Fibroblast of lung (primary cell): ENCODE results near the gene GFOD2. TPM values are rescaled to one million over a fixed set of nuclear protein-coding genes. Genes with fewer than 3 reads are reported as not detected.

Experiments
- DNase-seq, 2 donors: peaks; one replicate each; pipeline versions ENCODE4 v3.0.0 to v3.0.0-alpha.2; 2010; ENCODE audit warnings: low read depth in 2 of 2
- H2AFZ ChIP-seq: 2 replicates; pipeline ENCODE4 v1.5.1; 2012; ENCODE audit warnings: low read length, control low read depth, inconsistent platforms
- H3K27ac ChIP-seq: 2 replicates; pipeline ENCODE4 v1.5.1; 2011; ENCODE audit warnings: low read length, control low read depth; ENCODE audit not compliant: insufficient read depth
- H3K27me3 ChIP-seq: 2 replicates; pipeline ENCODE4 v1.5.1; 2011; ENCODE audit warnings: mild to moderate bottlenecking, low read length; ENCODE audit not compliant: control insufficient read depth, insufficient read depth
- H3K36me3 ChIP-seq: 2 replicates; pipeline ENCODE4 v1.5.1; 2011; ENCODE audit warnings: low read length; ENCODE audit not compliant: control insufficient read depth, insufficient read depth
- H3K4me1 ChIP-seq: 2 replicates; pipeline ENCODE4 v1.5.1; 2011; ENCODE audit warnings: low read length; ENCODE audit not compliant: control insufficient read depth, insufficient read depth; ENCODE audit errors: extremely low read depth
- H3K4me2 ChIP-seq: 2 replicates; pipeline ENCODE4 v1.5.1; 2011; ENCODE audit warnings: low read length, control low read depth; ENCODE audit not compliant: insufficient read depth; ENCODE audit errors: extremely low read depth
- H3K4me3 ChIP-seq, 4 experiments: fragments of 200-600 bp in 1 of 4; sonication (generic) in 1 of 4; replicated peaks in 1 of 4; 2 replicates each; pipeline ENCODE4 v1.5.1; 2011 to 2016; ENCODE audit warnings: low read length in 4 of 4, low read depth in 3 of 4, mild to moderate bottlenecking in 3 of 4, control low read depth in 2 of 4, inconsistent platforms in 1 of 4, mixed read lengths in 1 of 4; ENCODE audit not compliant: insufficient read depth in 1 of 4; ENCODE audit errors: control extremely low read depth in 1 of 4
- H3K79me2 ChIP-seq: 2 replicates; pipeline ENCODE4 v1.5.1; 2012; ENCODE audit warnings: mild to moderate bottlenecking, low read length, inconsistent platforms; ENCODE audit not compliant: control insufficient read depth, insufficient read depth
- H3K9ac ChIP-seq: 2 replicates; pipeline ENCODE4 v1.5.1; 2011; ENCODE audit warnings: mild to moderate bottlenecking, low read length, control low read depth; ENCODE audit not compliant: insufficient read depth
- H3K9me3 ChIP-seq: 2 replicates; pipeline ENCODE4 v1.5.1; 2012; ENCODE audit warnings: low read depth, low read length; ENCODE audit not compliant: control insufficient read depth, insufficient read depth
- H4K20me1 ChIP-seq: 2 replicates; pipeline ENCODE4 v1.5.1; 2011; ENCODE audit warnings: low read length; ENCODE audit not compliant: control insufficient read depth, insufficient read depth; ENCODE audit errors: extremely low read depth
- EZH2 ChIP-seq: IDR thresholded peaks from 2 replicates; pipeline ENCODE4 v1.5.1; 2012; ENCODE audit warnings: low read length, control low read depth, mild to moderate bottlenecking; ENCODE audit errors: missing control alignments
- polyA plus RNA-seq, 2 donors: library from polyadenylated mRNA; depleted of rRNA in 1 of 2; stranded (reverse) in 1 of 2; unstranded in 1 of 2; fragments of >200 nt; gene quantifications; 2 replicates each; pipeline ENCODE4 v1.2.1, GENCODE V29; 2011 to 2012; ENCODE audit warnings: missing spikeins in 1 of 2
- total RNA-seq: library from RNA; depleted of rRNA; stranded (reverse); fragments of >200 nt; gene quantifications from 2 replicates; pipeline ENCODE4 v1.2.1, GENCODE V29; 2014
- TF ChIP-seq, protein P1 (sequence below), 2 donors: IDR thresholded peaks in 1 of 2; conservative IDR thresholded peaks in 1 of 2; 1 replicate in 1 of 2; 2 replicates in 1 of 2; pipeline ENCODE4 v1.5.1; 2011 to 2012; ENCODE audit warnings: low read length in 2 of 2, control low read depth in 1 of 2, inconsistent platforms in 1 of 2, low read depth in 1 of 2, mild to moderate bottlenecking in 1 of 2

Gene GFOD2
- total and polyA plus RNA-seq, 2 donors (not counting 1 experiment from before 2014, with no cell fraction given), result 9.2 to 15.2 TPM

DNA sequence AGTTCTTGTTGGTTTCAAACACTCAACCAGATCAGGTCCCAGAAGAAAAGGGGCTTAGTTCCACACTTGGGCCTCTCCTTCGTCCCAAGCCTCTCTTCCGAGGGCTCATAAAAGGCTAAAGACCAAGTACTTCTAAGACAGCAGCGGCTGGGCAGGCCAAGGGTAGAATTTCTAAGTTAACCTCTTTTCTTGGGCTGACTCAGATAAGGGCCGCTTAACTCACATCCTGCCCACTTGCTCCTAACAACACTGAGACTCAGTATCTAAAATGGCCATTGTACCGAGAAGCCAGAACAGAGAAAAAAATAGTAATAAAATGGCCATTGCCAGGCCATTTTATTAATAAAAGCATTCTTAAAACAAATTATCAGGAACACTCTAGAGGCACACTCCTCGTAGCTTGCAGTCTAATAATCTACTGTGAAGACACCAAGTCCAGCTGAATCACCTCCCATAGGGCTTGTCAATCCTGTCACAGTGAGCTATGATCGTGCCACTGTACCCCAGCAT is 45.1 kb upstream of the GFOD2 start:
- Histone ChIP-seq H3K4me3 (no peak overlapping the region), H3K4me1 (no peaks in the 10 kb centered on the region), H4K20me1 (no peaks in the 10 kb centered on the region), H3K36me3 (no peaks in the 10 kb centered on the region), H3K79me2 (no peaks in the 10 kb centered on the region), H3K27me3 (no peaks in the 10 kb centered on the region), H3K4me2 (no peak overlapping the region), H3K9ac (no peak overlapping the region), H3K9me3 (no peaks in the 10 kb centered on the region), H2AFZ (no peak overlapping the region), H3K27ac (no peak overlapping the region)
- DNase-seq, result no peak
- no peak for TF ChIP-seq EZH2
- TF ChIP-seq, protein P1, sequence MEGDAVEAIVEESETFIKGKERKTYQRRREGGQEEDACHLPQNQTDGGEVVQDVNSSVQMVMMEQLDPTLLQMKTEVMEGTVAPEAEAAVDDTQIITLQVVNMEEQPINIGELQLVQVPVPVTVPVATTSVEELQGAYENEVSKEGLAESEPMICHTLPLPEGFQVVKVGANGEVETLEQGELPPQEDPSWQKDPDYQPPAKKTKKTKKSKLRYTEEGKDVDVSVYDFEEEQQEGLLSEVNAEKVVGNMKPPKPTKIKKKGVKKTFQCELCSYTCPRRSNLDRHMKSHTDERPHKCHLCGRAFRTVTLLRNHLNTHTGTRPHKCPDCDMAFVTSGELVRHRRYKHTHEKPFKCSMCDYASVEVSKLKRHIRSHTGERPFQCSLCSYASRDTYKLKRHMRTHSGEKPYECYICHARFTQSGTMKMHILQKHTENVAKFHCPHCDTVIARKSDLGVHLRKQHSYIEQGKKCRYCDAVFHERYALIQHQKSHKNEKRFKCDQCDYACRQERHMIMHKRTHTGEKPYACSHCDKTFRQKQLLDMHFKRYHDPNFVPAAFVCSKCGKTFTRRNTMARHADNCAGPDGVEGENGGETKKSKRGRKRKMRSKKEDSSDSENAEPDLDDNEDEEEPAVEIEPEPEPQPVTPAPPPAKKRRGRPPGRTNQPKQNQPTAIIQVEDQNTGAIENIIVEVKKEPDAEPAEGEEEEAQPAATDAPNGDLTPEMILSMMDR (conservative IDR thresholded peaks at IDR 0.05 in 1 of 2, IDR thresholded peaks at IDR 0.05 in 1 of 2; ENCODE audit: low read depth in 1 of 2, low read length in 2 of 2), result no peak

DNA sequence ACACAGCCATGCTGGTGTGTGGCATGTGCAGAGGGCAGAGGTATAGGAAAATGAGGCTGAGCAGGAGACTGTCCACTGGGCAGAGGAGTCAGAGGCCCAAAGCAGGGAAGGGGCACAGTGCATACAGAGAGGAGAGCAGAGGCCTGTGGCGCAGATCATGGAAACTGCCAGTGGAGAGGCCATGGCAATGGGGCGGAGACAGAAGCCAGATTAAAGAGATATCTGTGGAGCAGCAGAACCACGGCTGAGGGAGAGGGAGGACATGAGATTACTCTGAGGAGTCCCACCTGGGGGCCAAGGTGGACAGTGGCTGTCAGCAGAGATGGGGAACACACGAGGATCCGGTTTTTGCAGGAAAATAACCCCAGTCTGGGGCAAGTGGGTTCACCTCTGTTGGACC is 44.0 kb upstream of the GFOD2 start:
- no peaks in the 10 kb centered on the region for H3K9me3 ChIP-seq
- no peak overlapping the region for H3K9ac ChIP-seq
- no peak overlapping the region for H3K4me2 ChIP-seq
- DNase-seq, result no peak
- H3K4me3 ChIP-seq, result no peak overlapping the region
- H3K36me3 ChIP-seq, result no peaks in the 10 kb centered on the region
- TF ChIP-seq, protein P1 (conservative IDR thresholded peaks at IDR 0.05 in 1 of 2, IDR thresholded peaks at IDR 0.05 in 1 of 2; ENCODE audit: low read depth in 1 of 2, low read length in 2 of 2), result no peak
- no peak for TF ChIP-seq EZH2
- H3K79me2 ChIP-seq, result no peaks in the 10 kb centered on the region
- H3K27me3 ChIP-seq, result no peaks in the 10 kb centered on the region
- no peaks in the 10 kb centered on the region for H4K20me1 ChIP-seq
- no peaks in the 10 kb centered on the region for H3K4me1 ChIP-seq
- no peak overlapping the region for H3K27ac ChIP-seq
- H2AFZ ChIP-seq, result no peak overlapping the region

DNA sequence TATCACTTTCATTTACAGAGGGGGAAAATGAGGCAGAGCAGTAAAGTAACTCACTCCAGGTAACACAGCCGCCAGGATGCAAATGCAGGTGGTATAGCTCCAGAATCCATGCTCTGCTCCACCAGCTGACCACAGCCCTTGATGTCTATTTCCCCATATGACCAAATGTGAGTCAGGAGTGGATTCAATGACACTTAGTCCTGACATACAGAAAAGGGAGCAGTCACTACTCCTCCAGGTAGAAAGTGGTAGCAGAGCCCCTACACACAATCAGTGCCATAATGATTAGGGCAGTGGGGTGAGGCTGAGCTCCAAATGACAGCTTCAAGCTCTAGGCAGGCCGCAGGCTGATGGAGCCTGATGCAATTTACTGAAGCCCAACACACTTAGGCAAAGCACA is 43.3 kb upstream of the GFOD2 start:
- no peak for TF ChIP-seq EZH2
- TF ChIP-seq, protein P1 (conservative IDR thresholded peaks at IDR 0.05 in 1 of 2, IDR thresholded peaks at IDR 0.05 in 1 of 2; ENCODE audit: low read depth in 1 of 2, low read length in 2 of 2), result no peak
- Histone ChIP-seq H3K4me1 (no peaks in the 10 kb centered on the region), H2AFZ (no peak overlapping the region), H3K9ac (no peak overlapping the region), H3K4me3 (no peak overlapping the region), H3K79me2 (no peaks in the 10 kb centered on the region), H4K20me1 (no peaks in the 10 kb centered on the region), H3K4me2 (no peak overlapping the region), H3K9me3 (no peaks in the 10 kb centered on the region), H3K27me3 (no peaks in the 10 kb centered on the region), H3K27ac (no peak overlapping the region), H3K36me3 (no peaks in the 10 kb centered on the region)
- no peak for DNase-seq
